Progenitor cell of endocrine pancreas (in vitro differentiated cells): ENCODE data around the gene SYAP1. TPM values are rescaled to one million over a fixed set of nuclear protein-coding genes. Genes with fewer than 3 reads are reported as not detected.
"Not testable (repeated sequence)": the region's sequence is repeated elsewhere in the genome, so short reads cannot be mapped to it uniquely, and the experiment has no call there.

ENCODE experiments used
- DNase-seq: peaks from one replicate; pipeline ENCODE4 v3.0.0; 2021; ENCODE audit warnings: low spot score; ENCODE audit not compliant: unreplicated experiment
- H3K27ac Mint-ChIP-seq: 2 replicates; pipeline ENCODE4 v1.8.0; 2021; ENCODE audit warnings: mild to moderate bottlenecking, moderate library complexity, mixed read lengths
- H3K27me3 Mint-ChIP-seq: 2 replicates; pipeline ENCODE4 v1.8.0; 2021; ENCODE audit warnings: mixed read lengths
- H3K36me3 Mint-ChIP-seq: 2 replicates; pipeline ENCODE4 v1.8.0; 2022; ENCODE audit warnings: mixed read lengths; ENCODE audit not compliant: insufficient read depth
- H3K4me1 Mint-ChIP-seq: 2 replicates; pipeline ENCODE4 v1.8.0; 2021; ENCODE audit warnings: low read depth, mixed read lengths
- H3K4me3 Mint-ChIP-seq: 2 replicates; pipeline ENCODE4 v1.8.0; 2021; ENCODE audit warnings: low read depth, mild to moderate bottlenecking, moderate library complexity, mixed read lengths
- H3K9me3 Mint-ChIP-seq: 2 replicates; pipeline ENCODE4 v1.8.0; 2021; ENCODE audit warnings: low read depth, mixed read lengths
- CTCF ChIP-seq: fragments of 200-600 bp; sonication (generic); IDR thresholded peaks from one replicate; pipeline ENCODE4 v1.5.0; 2021; ENCODE audit warnings: antibody characterized with exemption, mild to moderate bottlenecking; ENCODE audit not compliant: unreplicated experiment
- total RNA-seq: library from RNA; stranded (reverse); gene quantifications from 2 replicates; pipeline ENCODE4 v1.2.1, GENCODE V29; 2021

The SYAP1 gene
- total RNA-seq, 1 donor from 2014 or later = 59.0 TPM

GRCh38 chrX:16714504-16714903 lies 4.9 kb upstream of the SYAP1 start:
- no peak overlapping the region for H3K27ac Mint-ChIP-seq
- peak overlapping the region; percentile 60 for H3K4me3 Mint-ChIP-seq
- TF ChIP-seq CTCF = no peak

GRCh38 chrX:16715638-16716037 lies 3.8 kb upstream of the SYAP1 start:
- not testable (repeated sequence) for H3K4me3 Mint-ChIP-seq, H3K36me3 Mint-ChIP-seq, H3K9me3 Mint-ChIP-seq, H3K27me3 Mint-ChIP-seq, H3K27ac Mint-ChIP-seq, DNase-seq
- peaks cover 25% of the 10 kb centered on the region for H3K4me1 Mint-ChIP-seq

More at GRCh38 chrX:16714504-16714903, 4.9 kb upstream of the SYAP1 start:
- H3K4me1 Mint-ChIP-seq = peaks cover 20% of the 10 kb centered on the region
- no peaks in the 10 kb centered on the region for H3K27me3 Mint-ChIP-seq
- H3K36me3 Mint-ChIP-seq = peaks cover 3% of the 10 kb centered on the region
- H3K9me3 Mint-ChIP-seq = no peaks in the 10 kb centered on the region
- DNase-seq = no peak

GRCh38 chrX:16716451-16716850 lies 3.0 kb upstream of the SYAP1 start:
- not testable (repeated sequence) for H3K9me3 Mint-ChIP-seq, H3K36me3 Mint-ChIP-seq, DNase-seq, H3K4me3 Mint-ChIP-seq, H3K27ac Mint-ChIP-seq, H3K27me3 Mint-ChIP-seq
- peaks cover 25% of the 10 kb centered on the region for H3K4me1 Mint-ChIP-seq

GRCh38 chrX:16718824-16719333 lies 533 bp upstream of the SYAP1 start:
- H3K36me3 Mint-ChIP-seq = peaks cover 2% of the 10 kb centered on the region
- DNase-seq = no peak
- H3K9me3 Mint-ChIP-seq = no peaks in the 10 kb centered on the region
- peak overlapping the region; percentile 97 for H3K4me3 Mint-ChIP-seq
- peak overlapping the region; percentile 100 for H3K27ac Mint-ChIP-seq
- no peaks in the 10 kb centered on the region for H3K27me3 Mint-ChIP-seq
- no peak for TF ChIP-seq CTCF
- H3K4me1 Mint-ChIP-seq = peaks cover 37% of the 10 kb centered on the region

- TF ChIP-seq CTCF = no peak
- H3K27ac Mint-ChIP-seq = peak overlapping the region; percentile 73
- no peaks in the 10 kb centered on the region for H3K9me3 Mint-ChIP-seq
- peaks cover 57% of the 10 kb centered on the region for H3K4me1 Mint-ChIP-seq
- H3K36me3 Mint-ChIP-seq = peaks cover 6% of the 10 kb centered on the region
- H3K27me3 Mint-ChIP-seq = no peaks in the 10 kb centered on the region
- H3K4me3 Mint-ChIP-seq = no peak overlapping the region
- DNase-seq = no peak
These were observed 3.1 kb downstream of the SYAP1 start for GRCh38 chrX:16722481-16722880.

GRCh38 chrX:16725072-16725471 lies 5.7 kb downstream of the SYAP1 start:
- no peak overlapping the region for H3K4me3 Mint-ChIP-seq
- peaks cover 3% of the 10 kb centered on the region for H3K9me3 Mint-ChIP-seq
- H3K27me3 Mint-ChIP-seq = no peaks in the 10 kb centered on the region
- no peak for TF ChIP-seq CTCF
- peak overlapping the region; percentile 96 for H3K27ac Mint-ChIP-seq
- peaks cover 15% of the 10 kb centered on the region for H3K36me3 Mint-ChIP-seq
- peaks cover 50% of the 10 kb centered on the region for H3K4me1 Mint-ChIP-seq
- no peak for DNase-seq

GRCh38 chrX:16726347-16726988 lies 7.1 kb downstream of the SYAP1 start:
- not testable (repeated sequence) for DNase-seq, H3K27me3 Mint-ChIP-seq, H3K9me3 Mint-ChIP-seq
- H3K36me3 Mint-ChIP-seq = peaks cover 21% of the 10 kb centered on the region
- H3K27ac Mint-ChIP-seq = peak overlapping the region; percentile 96
- H3K4me1 Mint-ChIP-seq = peaks cover 36% of the 10 kb centered on the region
- peak overlapping the region; percentile 54 for H3K4me3 Mint-ChIP-seq
